Frontal cortex (tissue), 4 donors: ENCODE results near the gene USO1. TPM values are rescaled to one million over a fixed set of nuclear protein-coding genes. Genes with fewer than 3 reads are reported as not detected.
"Not testable (repeated sequence)": the region's sequence is repeated elsewhere in the genome, so short reads cannot be mapped to it uniquely, and the experiment has no call there.

Experiments used
- DNase-seq, 2 donors: peaks; one replicate each; pipeline ENCODE4 v3.0.0; 2012; ENCODE audit warnings: low spot score in 2 of 2
- FAIRE-seq: peaks from 2 replicates; lab custom pipeline; 2012; peaks lifted over from hg19 to GRCh38; lab: Jason Lieb, UNC
- total RNA-seq: library from RNA; depleted of rRNA; stranded (reverse); fragments of >200 nt; gene quantifications from one replicate; pipeline ENCODE4 v1.2.3, GENCODE V29; 2014
- donor health status: control.
- donor health status: control.
- donor health status: control.

Gene USO1
- total RNA-seq, 1 donor from 2014 or later: 48.9 TPM

DNA sequence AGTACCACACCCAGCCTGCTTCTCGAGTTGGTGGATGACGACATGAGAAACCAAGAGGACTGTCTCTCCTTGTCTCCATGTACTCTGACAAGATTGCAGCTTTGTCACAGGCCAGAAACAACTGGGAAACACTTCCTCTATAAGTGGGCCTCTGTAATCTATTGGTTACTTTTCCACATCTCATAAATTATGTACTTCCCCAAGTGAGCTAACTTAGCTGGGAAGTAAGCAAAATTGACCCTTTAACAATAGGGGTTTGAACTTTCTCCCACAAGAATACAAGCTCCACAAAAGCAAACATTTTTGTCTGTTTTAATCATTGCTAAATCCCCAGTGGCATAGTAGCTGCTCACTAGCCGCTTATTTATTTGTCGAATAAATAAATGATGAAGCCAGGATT, 14.1 kb upstream of the USO1 start:
- no peak for DNase-seq
- FAIRE-seq: no peak

DNA sequence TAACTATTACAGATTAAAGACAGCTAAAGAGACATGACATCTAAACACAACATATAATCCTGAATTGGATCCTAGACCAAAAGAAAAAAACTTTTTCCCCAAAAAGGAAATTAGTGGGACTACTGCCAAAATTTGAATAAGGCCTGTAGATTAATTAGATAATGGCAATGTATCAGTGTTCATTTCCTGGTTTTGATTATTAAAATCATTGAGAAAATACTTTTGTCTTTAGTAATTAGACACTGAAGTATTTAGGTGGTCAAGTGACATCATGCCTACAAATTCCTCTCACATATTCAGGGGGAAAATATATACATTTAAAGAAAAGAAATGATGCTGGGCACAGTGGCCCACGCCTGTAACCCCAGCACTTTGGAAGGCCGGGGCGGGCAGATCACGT, 10.4 kb upstream of the USO1 start:
- DNase-seq: no peak
- FAIRE-seq: no peak

DNA sequence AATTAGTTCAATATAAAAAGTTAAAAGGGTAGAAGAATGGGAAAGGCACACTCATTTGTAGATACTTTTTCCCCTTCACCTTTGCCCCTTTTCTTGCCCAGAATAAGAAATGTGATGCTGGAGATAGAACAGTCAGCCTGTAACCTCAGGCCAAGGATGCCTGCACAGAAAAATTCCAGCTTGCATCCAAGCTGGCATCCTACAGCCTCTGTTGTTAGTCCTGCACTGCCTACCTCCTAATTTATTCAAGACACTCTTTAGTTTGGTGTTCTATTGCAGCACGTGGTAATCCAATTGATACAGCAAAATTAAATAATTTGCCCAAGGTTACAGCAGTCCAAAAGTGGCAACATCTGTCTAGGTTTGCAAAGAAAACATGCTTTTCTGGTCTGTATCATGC, 9.7 kb upstream of the USO1 start:
- no peak for DNase-seq
- no peak for FAIRE-seq

DNA sequence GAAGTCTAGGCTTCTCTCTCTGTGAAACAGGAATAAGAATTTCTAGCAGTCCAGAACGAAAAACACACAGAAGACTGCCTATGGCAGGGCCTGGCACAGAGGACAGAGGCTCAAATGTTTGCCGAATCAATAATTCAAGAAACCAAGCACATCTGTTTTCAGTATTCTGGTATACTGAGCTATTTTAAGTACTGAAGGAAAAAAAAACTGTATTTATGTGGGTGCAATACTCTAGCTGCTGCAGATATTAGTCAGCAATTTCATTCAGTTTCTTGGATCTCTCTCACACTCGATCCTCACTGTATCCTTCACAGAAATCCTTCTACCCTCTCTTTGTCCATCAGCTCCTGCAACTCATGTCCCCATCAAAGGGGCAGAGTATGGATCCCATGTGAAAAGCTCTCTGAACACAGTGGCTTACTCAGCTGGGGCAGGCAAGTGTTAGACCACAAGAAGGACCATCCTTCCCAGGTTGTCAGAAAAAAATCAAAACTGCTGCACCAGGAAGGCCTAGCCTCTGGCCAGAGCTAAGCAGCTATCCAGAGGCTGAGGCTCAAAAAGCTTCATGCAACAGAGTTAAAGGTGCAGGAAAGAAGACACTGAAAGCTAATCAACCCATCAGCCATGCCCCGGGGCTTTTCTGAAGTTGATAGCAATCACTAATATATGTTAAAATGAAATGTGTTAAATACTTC, 9.1 kb upstream of the USO1 start:
- no peak for DNase-seq
- no peak for FAIRE-seq

DNA sequence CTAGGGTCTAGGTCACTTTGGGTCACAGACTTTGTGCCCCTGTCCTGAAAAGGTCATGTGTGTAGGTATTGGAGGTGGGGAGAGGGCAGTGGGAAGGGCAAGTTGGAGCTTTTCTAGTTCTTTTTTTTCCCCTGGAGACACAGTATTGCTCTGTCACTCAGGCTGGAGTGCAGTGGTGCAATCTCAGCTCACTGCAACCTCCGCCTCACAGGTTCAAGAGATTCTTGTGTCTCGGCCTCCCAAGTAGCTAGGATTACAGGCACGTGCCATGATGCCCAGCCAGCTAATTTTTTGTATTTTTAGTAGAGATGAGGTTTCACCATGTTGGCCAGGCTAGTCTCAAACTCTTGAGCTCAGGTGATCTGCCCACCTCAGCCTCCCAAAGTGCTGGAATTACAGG, 8.3 kb upstream of the USO1 start:
- not testable (repeated sequence) for DNase-seq, FAIRE-seq

DNA sequence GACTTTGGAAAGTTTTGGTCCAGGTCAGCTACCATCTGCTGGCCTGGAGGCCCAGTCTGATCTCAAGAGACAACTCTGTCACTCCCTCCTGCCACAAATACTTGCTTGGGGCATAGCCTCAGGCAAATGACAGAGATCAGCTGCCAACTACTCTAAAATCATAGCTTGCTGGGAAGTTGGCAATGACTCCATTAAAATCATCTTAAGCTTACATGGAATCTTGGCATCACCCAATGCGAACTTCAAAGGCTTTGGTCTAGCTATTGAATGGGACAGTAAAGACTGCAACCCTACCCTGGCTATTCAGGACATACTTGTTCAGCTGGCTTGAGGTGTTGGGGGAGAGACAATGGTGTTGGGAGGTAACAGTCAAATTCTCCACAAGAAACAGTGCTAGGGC, 7.0 kb upstream of the USO1 start:
- no peak for DNase-seq
- no peak for FAIRE-seq

DNA sequence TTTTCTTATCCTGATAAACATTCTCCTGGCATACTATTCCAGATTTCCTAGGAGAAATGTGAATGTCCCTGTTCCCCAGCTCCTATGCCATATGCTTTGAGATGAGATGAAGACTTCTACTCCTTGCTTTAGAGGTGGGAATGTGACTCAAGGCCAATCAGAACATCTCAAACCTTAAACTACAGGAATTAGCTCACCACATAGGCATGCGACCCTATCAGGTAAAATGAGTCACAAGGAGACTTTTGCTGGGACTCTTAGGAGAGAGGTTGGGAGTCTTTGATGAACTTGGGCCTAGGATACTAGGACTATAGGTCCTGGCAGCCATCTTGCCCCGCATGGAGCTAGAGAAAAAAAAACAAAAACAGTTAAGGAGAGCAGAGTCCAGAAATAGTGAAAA, 5.8 kb upstream of the USO1 start:
- no peak for DNase-seq
- FAIRE-seq: no peak

DNA sequence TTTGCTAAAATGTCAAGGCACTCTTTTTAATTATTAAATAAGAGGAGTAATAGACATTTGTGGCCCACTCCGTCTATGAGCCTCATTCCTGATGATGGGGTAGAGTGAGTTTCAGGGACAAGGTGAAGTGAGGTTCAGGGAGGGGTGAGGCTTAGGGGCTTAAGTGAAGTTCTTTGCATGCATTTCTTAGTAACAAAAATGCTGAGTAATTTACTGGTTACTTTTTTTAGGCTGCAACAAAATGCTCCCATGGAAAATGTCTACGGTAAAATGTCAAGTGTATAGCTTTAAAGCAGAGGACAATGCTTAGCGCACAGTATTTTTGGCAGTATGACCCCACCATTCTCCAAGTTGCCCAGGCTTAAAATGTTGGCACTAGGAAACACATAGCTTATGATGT, 2.0 kb upstream of the USO1 start:
- FAIRE-seq: no peak
- DNase-seq: no peak

DNA sequence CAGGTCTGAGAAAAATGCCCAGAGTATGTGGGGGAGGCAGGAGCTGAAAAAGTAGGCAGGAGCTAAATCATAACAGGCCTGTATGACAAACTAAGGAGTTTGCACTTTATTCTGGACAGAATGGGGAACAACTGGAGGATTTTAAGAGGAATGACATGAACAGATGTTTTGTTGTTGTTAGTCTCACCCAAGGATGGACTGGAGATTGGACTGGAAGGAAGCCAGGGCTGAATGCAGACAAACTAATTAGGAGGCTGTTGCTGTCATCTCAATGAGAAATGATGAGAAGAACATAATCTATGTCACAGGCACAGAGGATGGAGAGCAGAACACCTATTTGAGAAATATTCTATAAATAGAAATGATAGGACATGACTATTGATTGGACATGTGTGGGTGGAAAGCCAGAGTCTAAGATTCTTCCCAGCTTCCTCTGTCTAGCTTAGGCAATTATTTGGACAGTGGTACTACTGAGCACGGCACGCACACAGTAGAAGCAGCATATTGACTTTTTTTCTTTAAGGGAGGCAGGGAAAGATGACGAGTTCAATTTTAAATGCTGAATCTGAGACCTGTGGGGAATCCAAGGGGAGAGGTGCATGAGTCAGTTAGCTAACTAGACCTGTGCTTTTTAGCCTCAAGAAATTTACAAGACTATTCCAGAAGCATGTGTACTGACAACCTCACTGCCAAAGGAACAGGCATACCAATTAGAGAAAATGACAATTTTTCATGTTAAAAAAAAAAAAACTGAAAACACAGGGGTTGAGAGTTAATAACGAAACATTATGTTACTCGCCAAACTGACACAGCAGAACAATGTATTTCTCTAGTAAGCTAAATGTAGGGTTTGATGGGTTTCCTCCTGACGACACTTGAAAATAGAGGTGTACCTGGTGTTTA, 963 bp upstream of the USO1 start:
- DNase-seq: no peak
- no peak for FAIRE-seq

DNA sequence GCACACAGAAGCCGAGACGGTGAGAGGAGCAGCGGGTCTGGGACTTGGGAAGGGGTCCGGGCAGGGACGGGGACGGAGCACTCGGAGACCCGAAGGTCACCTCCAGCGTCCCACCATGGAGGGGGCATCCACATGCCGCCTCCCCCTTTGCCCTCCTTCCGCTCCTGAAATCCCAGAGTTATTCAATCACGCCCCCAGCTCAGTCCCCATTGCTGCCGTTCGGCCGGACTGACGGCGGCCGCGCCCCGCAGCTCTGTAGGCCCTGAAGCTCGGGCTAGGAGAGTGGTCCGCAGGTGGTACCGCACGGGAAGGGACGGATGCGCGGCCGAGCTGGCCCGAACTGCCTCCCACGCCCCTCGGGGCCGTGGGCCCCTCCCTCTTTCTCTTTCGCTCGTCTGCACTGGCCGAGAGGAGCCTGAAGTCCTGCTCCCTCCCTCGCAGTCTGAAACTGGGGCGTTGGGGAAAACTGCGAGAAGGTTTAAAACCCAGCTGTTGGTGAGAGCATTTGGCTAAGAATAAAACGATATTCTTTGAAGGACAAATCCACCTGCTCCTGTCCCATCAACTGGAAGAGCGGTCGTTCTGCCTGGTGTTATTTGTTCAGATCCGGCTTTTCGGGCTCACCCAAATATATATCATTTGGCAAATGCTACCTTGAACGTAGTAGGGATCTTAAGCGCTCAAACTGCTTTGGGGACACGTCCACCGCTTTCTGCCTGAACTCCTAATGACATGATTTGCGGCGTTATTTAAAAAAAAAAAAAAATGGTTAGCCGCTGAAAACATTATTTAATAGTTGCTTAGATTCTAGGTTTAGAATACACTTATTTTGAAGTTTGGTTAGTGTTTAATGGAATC, 719 bp downstream of the USO1 start:
- FAIRE-seq: no peak
- peak; percentile 14 to 49 for DNase-seq

DNA sequence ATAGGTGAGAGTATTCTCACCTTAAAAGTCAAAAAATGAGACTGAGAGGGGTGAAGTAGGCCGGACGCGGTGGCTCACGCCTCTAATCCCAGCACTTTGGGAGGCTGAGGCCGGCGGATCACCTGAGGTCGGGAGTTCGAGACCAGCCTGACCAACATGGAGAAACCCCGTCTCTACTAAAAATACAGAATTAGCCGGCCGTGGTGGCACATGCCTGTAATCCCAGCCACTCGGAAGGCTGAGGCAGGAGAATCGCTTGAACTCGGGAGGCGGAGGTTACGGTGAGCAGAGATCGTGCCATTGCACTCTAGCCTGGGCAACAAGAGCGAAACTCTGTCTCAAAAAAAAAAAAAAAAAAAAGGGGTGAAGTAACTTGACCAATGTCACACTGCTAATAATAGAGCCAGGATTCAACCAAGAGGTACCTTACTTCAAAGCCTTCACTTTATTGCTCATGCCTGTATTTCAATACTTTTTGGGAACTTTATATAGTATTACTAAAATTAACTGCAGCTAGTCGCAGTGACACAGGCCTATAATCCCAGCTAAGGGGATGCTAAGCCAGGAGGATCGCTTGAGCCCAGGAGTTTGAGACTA, 1.7 kb downstream of the USO1 start:
- FAIRE-seq, DNase-seq: not testable (repeated sequence)

DNA sequence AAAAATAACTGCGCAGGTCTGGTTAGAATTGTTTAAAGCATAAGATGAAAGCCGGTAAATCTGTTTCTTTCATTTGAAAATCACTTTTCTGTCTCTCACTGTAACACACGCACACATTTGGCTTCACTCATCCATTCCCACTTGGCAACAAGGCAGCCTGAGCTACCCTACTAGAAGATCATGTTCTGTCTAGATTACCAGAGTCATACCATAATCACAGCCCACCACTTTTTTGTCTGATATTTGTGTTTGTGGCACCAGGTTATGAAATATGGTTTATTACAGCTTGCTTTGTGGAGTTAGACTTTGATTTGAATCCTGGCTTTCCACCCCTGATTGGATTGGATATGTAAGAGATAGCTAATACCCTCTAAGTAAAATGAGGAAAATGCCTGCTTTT, 2.2 kb downstream of the USO1 start:
- DNase-seq: no peak
- no peak for FAIRE-seq

DNA sequence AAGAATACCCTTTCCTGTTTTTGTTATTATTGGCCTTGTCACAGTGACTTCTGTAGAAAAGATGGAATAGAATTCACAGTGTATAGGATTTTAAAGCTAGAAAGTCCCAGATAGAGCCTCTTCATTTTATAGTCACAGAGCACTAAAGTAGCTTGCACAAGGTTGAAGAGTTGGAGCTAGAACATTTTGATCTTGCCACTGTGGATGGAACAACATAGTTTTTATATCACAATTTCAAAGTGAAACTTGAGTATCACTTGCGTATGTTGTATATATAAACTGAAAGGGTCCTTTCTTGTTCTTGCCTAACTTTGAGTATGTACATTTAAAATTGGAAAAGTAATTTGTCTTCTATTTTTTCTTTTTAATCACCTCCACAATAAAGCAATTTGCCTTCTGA, 2.7 kb downstream of the USO1 start:
- DNase-seq (no peak), FAIRE-seq (no peak)

DNA sequence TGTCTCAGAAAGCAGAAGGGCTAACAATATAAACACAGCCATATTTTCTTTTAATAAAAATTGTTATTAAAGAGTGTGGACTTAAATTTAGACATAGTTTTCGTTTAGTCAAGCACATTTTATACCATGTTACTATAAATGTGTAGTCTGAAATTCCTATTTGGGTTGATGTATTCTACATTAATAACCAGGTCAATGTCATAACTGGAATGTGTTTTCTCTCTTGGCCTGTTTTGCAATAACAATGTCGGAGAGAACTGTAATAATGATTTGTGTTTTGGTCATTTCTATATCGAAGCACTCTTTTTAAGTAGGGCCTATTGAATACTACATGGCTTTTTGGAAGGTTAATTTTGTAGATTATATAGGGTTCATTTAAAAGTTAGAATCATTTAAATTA, 5.5 kb downstream of the USO1 start:
- FAIRE-seq: no peak

DNA sequence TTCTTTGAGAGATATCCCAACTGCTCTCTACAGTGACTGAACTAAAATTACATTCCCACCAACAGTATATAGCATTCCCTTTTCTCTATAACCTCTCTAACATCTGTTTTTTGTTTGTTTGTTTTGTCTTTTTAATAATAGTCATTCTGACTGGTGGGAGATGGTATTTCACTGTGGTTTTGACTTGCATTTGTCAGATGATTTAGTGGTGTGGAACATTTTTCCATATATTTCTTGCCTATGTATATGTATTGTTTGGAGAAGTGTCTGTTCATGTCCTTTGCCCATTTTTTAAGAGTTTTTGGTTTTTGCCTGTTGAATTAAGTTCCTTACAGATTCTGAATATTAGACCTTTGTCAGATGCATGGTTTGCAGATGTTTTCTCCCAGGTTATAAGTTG, 9.0 kb downstream of the USO1 start:
- FAIRE-seq (no peak), DNase-seq (no peak)

More for the DNA sequence above, 5.5 kb downstream of the USO1 start:
- DNase-seq: no peak

DNA sequence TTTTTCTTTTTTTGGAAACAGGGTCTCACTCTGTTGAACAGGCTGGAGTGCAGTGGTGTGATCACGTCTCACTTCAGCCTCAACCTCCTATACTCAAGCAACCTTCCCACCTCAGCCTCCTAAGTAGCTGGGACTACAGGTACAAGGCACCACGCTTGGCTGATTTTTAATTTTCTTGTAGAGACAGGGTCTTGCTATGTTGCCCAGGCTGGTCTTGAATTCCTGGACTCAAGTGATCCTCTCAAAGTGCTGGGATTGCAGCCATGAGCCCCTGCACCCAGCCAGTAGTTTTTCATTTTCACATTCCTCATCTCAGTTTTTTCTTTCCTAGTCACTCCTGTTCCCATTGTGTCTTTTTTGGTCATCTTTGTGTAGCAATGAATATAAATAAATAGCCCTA, 11.1 kb downstream of the USO1 start:
- FAIRE-seq (no peak), DNase-seq (no peak)

DNA sequence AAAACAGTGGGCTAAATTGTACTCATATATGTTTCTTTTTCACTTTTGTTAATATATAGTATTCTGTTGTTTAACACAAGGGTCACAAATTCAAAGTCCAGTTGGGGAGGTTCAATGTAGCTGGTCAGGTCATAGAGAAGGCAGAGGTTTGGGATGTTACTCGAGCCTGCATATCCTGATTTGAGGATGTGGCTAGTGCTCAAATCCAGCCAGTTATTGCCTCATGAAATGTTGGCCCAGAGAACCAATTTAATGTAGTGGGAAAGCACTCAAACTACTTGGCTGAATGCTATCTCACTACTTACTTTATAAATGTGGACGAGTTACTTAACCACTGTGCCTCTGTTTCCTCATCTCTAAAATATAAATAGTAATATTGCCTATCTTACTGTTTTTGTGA, 12.5 kb downstream of the USO1 start:
- no peak for FAIRE-seq
- DNase-seq: no peak

DNA sequence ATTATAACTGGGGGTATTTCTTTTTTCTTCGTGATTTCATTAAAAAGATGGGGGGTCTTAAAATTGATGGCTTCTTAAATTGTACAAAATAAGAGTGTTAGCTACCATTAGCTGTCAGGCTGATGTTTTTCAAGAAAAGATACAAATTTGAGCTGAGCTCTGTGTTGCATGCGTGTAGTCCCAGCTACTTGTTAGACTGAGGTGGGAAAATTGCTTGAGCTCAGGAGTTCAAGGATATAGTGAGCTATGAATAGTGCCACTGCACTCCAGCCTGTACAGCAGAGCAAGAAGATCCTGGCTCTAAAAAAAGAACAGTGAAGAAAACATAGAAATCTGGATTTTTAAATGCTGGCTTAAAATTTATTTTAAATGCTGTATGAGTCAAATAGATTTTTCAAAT, 13.0 kb downstream of the USO1 start:
- FAIRE-seq: no peak
- no peak for DNase-seq

DNA sequence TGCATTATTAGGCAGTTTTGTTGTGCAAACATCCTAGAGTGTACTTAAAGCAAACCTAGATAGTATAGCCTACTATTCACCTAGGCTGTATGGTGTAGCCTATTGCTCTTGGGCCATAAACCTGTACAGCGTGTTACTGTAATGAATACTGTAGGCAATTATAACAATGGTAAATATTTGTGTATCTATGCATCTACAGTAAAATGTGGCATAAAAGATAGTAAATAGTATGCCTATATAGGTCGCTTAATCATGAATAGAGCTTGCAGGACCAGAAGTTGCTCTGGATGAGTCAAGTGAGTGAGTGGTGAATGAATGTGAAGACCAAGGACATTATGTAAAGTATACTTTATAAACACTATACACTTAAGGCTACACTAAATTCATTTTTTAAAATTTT, 16.6 kb downstream of the USO1 start:
- FAIRE-seq (no peak), DNase-seq (no peak)

DNA sequence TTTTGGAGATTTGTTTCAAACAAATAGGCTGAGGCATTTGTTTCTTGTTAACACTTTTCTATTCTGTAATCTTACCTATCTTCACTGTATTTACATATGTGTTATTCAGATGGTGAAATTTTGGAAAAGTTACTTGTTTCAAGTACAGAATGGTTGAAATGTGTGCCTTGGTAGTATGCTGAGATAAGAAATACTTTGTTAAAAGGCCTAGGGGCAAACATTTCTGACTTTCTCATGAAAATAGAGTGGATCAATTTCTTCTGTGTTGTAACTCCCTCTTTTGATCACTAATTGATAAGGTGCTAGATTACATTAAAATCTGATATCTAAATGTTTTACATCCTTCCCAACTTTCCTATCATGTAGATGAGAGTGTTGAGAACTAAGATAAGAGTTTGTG, 18.1 kb downstream of the USO1 start:
- FAIRE-seq (no peak), DNase-seq (no peak)
